ENCODE data around the gene LIPC.

The LIPC gene

GRCh38 chr15:58438956-58439355 lies 7.2 kb downstream of the LIPC start:
- no CpG with 5 or more reads among the region's 7 CpGs for WGBS, 2 donors (ENCODE audit: extremely low coverage in 2 of 2, insufficient read length in 2 of 2, insufficient replicate concordance in 1 of 2)
- Histone ChIP-seq H3K14ac (ENCODE audit: low read length) (no peak overlapping the region), H3K9ac (ENCODE audit: low read depth, low read length, poor library complexity) (no peak overlapping the region), H3K36me3 (replicated peaks in 1 of 2; ENCODE audit: control insufficient read depth in 2 of 2, insufficient read depth in 2 of 2, low read length in 2 of 2) (no peaks in the 10 kb centered on the region), H3K4me2 (ENCODE audit: insufficient read depth, low read length, poor library complexity, severe bottlenecking) (no peak overlapping the region), H3K18ac (ENCODE audit: low read length) (no peak overlapping the region), H3K27ac (replicated peaks; ENCODE audit: low read length) (no peak overlapping the region), H3K4ac (ENCODE audit: low read length) (no peak overlapping the region), H3K23ac (ENCODE audit: low read depth, low read length, poor library complexity) (no peak overlapping the region), H4K91ac (ENCODE audit: low read depth, low read length, poor library complexity) (no peak overlapping the region), H2BK15ac (ENCODE audit: low read length) (no peak overlapping the region), H2BK120ac (ENCODE audit: low read depth, low read length) (no peak overlapping the region), H2AK5ac (ENCODE audit: low read depth, low read length) (no peak overlapping the region), H2BK12ac (ENCODE audit: low read length) (no peak overlapping the region), H3K79me1 (ENCODE audit: low read depth, low read length) (no peaks in the 10 kb centered on the region), H2BK5ac (ENCODE audit: low read length) (no peak overlapping the region), H3K4me1 (ENCODE audit: control insufficient read depth in 2 of 2, insufficient read depth in 1 of 2, low read depth in 1 of 2, low read length in 2 of 2) (peaks cover 0 to 8% of the 10 kb centered on the region in 2 donors), H3K9me3 (replicated peaks in 1 of 2; ENCODE audit: control insufficient read depth in 2 of 2, insufficient read depth in 1 of 2, low read depth in 1 of 2, low read length in 2 of 2) (no peaks in the 10 kb centered on the region), H4K8ac (ENCODE audit: low read depth, low read length) (no peak overlapping the region), H2AFZ (ENCODE audit: low read length) (peak overlapping the region; percentile 60), H3K4me3 (ENCODE audit: low read length in 2 of 2) (no peak overlapping the region), H3K27me3 (ENCODE audit: control insufficient read depth in 3 of 3, insufficient read depth in 3 of 3, low read depth in 1 of 3, low read length in 3 of 3) (no peaks in the 10 kb centered on the region)
- DNase-seq (ENCODE audit: low spot score), result peak; percentile 12

GRCh38 chr15:58440158-58440910 lies 8.5 kb downstream of the LIPC start:
- Histone ChIP-seq H2BK15ac (ENCODE audit: low read length) (no peak overlapping the region), H2AK5ac (ENCODE audit: low read depth, low read length) (no peak overlapping the region), H4K8ac (ENCODE audit: low read depth, low read length) (no peak overlapping the region), H2BK12ac (ENCODE audit: low read length) (no peak overlapping the region), H4K91ac (ENCODE audit: low read depth, low read length, poor library complexity) (no peak overlapping the region), H3K23ac (ENCODE audit: low read depth, low read length, poor library complexity) (no peak overlapping the region), H2BK120ac (ENCODE audit: low read depth, low read length) (no peak overlapping the region), H3K36me3 (replicated peaks in 1 of 2; ENCODE audit: control insufficient read depth in 2 of 2, insufficient read depth in 2 of 2, low read length in 2 of 2) (no peaks in the 10 kb centered on the region), H3K4me2 (ENCODE audit: insufficient read depth, low read length, poor library complexity, severe bottlenecking) (no peak overlapping the region), H3K9me3 (replicated peaks in 1 of 2; ENCODE audit: control insufficient read depth in 2 of 2, insufficient read depth in 1 of 2, low read depth in 1 of 2, low read length in 2 of 2) (no peaks in the 10 kb centered on the region), H3K14ac (ENCODE audit: low read length) (no peak overlapping the region), H3K79me1 (ENCODE audit: low read depth, low read length) (no peaks in the 10 kb centered on the region), H3K4me1 (ENCODE audit: control insufficient read depth in 2 of 2, insufficient read depth in 1 of 2, low read depth in 1 of 2, low read length in 2 of 2) (peaks cover 0 to 8% of the 10 kb centered on the region in 2 donors), H3K18ac (ENCODE audit: low read length) (no peak overlapping the region), H3K27ac (replicated peaks; ENCODE audit: low read length) (no peak overlapping the region), H2AFZ (ENCODE audit: low read length) (peak overlapping the region; percentile 10), H3K27me3 (ENCODE audit: control insufficient read depth in 3 of 3, insufficient read depth in 3 of 3, low read depth in 1 of 3, low read length in 3 of 3) (no peaks in the 10 kb centered on the region), H3K4ac (ENCODE audit: low read length) (no peak overlapping the region), H2BK5ac (ENCODE audit: low read length) (no peak overlapping the region), H3K9ac (ENCODE audit: low read depth, low read length, poor library complexity) (no peak overlapping the region), H3K4me3 (ENCODE audit: low read length in 2 of 2) (no peak overlapping the region)
- no CpG with 5 or more reads among the region's 7 CpGs for WGBS, 2 donors (ENCODE audit: extremely low coverage in 2 of 2, insufficient read length in 2 of 2, insufficient replicate concordance in 1 of 2)
- DNase-seq (ENCODE audit: low spot score), result no peak

- Histone ChIP-seq H2BK15ac (ENCODE audit: low read length) (no peak overlapping the region), H3K18ac (ENCODE audit: low read length) (no peak overlapping the region), H3K36me3 (replicated peaks in 1 of 2; ENCODE audit: control insufficient read depth in 2 of 2, insufficient read depth in 2 of 2, low read length in 2 of 2) (no peaks in the 10 kb centered on the region), H3K79me1 (ENCODE audit: low read depth, low read length) (no peaks in the 10 kb centered on the region), H3K4me1 (ENCODE audit: control insufficient read depth in 2 of 2, insufficient read depth in 1 of 2, low read depth in 1 of 2, low read length in 2 of 2) (peaks cover 0 to 8% of the 10 kb centered on the region in 2 donors), H3K4ac (ENCODE audit: low read length) (no peak overlapping the region), H2AFZ (ENCODE audit: low read length) (peak overlapping the region; percentile 10), H3K23ac (ENCODE audit: low read depth, low read length, poor library complexity) (no peak overlapping the region), H3K4me3 (ENCODE audit: low read length in 2 of 2) (no peak overlapping the region), H3K9ac (ENCODE audit: low read depth, low read length, poor library complexity) (no peak overlapping the region), H3K27me3 (ENCODE audit: control insufficient read depth in 3 of 3, insufficient read depth in 3 of 3, low read depth in 1 of 3, low read length in 3 of 3) (no peaks in the 10 kb centered on the region), H4K91ac (ENCODE audit: low read depth, low read length, poor library complexity) (no peak overlapping the region), H2AK5ac (ENCODE audit: low read depth, low read length) (no peak overlapping the region), H2BK120ac (ENCODE audit: low read depth, low read length) (no peak overlapping the region), H3K4me2 (ENCODE audit: insufficient read depth, low read length, poor library complexity, severe bottlenecking) (no peak overlapping the region), H2BK5ac (ENCODE audit: low read length) (no peak overlapping the region), H3K14ac (ENCODE audit: low read length) (no peak overlapping the region), H3K27ac (replicated peaks; ENCODE audit: low read length) (no peak overlapping the region), H2BK12ac (ENCODE audit: low read length) (no peak overlapping the region), H4K8ac (ENCODE audit: low read depth, low read length) (no peak overlapping the region), H3K9me3 (replicated peaks in 1 of 2; ENCODE audit: control insufficient read depth in 2 of 2, insufficient read depth in 1 of 2, low read depth in 1 of 2, low read length in 2 of 2) (no peaks in the 10 kb centered on the region)
- WGBS, 2 donors (ENCODE audit: extremely low coverage in 2 of 2, insufficient read length in 2 of 2, insufficient replicate concordance in 1 of 2), result no CpG with 5 or more reads among the region's 1 CpG
- DNase-seq (ENCODE audit: low spot score), result no peak
These were observed 9.1 kb downstream of the LIPC start for GRCh38 chr15:58440922-58441321.

GRCh38 chr15:58441376-58442070 lies 9.7 kb downstream of the LIPC start:
- Histone ChIP-seq H2AK5ac (ENCODE audit: low read depth, low read length) (no peak overlapping the region), H2BK120ac (ENCODE audit: low read depth, low read length) (no peak overlapping the region), H2AFZ (ENCODE audit: low read length) (peak overlapping the region; percentile 9), H3K4me3 (ENCODE audit: low read length in 2 of 2) (no peak overlapping the region), H3K9me3 (replicated peaks in 1 of 2; ENCODE audit: control insufficient read depth in 2 of 2, insufficient read depth in 1 of 2, low read depth in 1 of 2, low read length in 2 of 2) (no peaks in the 10 kb centered on the region), H3K14ac (ENCODE audit: low read length) (no peak overlapping the region), H3K4me2 (ENCODE audit: insufficient read depth, low read length, poor library complexity, severe bottlenecking) (no peak overlapping the region), H3K27ac (replicated peaks; ENCODE audit: low read length) (no peak overlapping the region), H3K18ac (ENCODE audit: low read length) (no peak overlapping the region), H3K9ac (ENCODE audit: low read depth, low read length, poor library complexity) (no peak overlapping the region), H3K79me1 (ENCODE audit: low read depth, low read length) (no peaks in the 10 kb centered on the region), H4K8ac (ENCODE audit: low read depth, low read length) (no peak overlapping the region), H2BK5ac (ENCODE audit: low read length) (no peak overlapping the region), H2BK15ac (ENCODE audit: low read length) (no peak overlapping the region), H3K4me1 (ENCODE audit: control insufficient read depth in 2 of 2, insufficient read depth in 1 of 2, low read depth in 1 of 2, low read length in 2 of 2) (peaks cover 0 to 8% of the 10 kb centered on the region in 2 donors), H3K27me3 (ENCODE audit: control insufficient read depth in 3 of 3, insufficient read depth in 3 of 3, low read depth in 1 of 3, low read length in 3 of 3) (no peaks in the 10 kb centered on the region), H4K91ac (ENCODE audit: low read depth, low read length, poor library complexity) (no peak overlapping the region), H3K23ac (ENCODE audit: low read depth, low read length, poor library complexity) (no peak overlapping the region), H3K36me3 (replicated peaks in 1 of 2; ENCODE audit: control insufficient read depth in 2 of 2, insufficient read depth in 2 of 2, low read length in 2 of 2) (no peaks in the 10 kb centered on the region), H2BK12ac (ENCODE audit: low read length) (no peak overlapping the region), H3K4ac (ENCODE audit: low read length) (no peak overlapping the region)
- no peak for DNase-seq (ENCODE audit: low spot score)
- no CpG with 5 or more reads among the region's 9 CpGs for WGBS, 2 donors (ENCODE audit: extremely low coverage in 2 of 2, insufficient read length in 2 of 2, insufficient replicate concordance in 1 of 2)

Measured in neuronal stem cell (in vitro differentiated cells).